Chondrocyte (in vitro differentiated cells): ENCODE data around the gene SLC25A21. TPM values are rescaled to one million over a fixed set of nuclear protein-coding genes. Genes with fewer than 3 reads are reported as not detected.

Experiments used
- DNase-seq: peaks from one replicate; pipeline ENCODE4 v3.0.0; 2021; ENCODE audit warnings: mixed read lengths, low spot score
- H3K27ac Mint-ChIP-seq: one replicate; pipeline ENCODE4 v1.8.0; 2021; ENCODE audit warnings: mild to moderate bottlenecking, moderate library complexity, mixed read lengths; ENCODE audit not compliant: unreplicated experiment
- H3K27me3 Mint-ChIP-seq: 2 replicates; pipeline ENCODE4 v1.8.0; 2021; ENCODE audit warnings: low read depth, mixed read lengths
- H3K36me3 Mint-ChIP-seq: 2 replicates; pipeline ENCODE4 v1.8.0; 2021; ENCODE audit warnings: low read depth, mixed read lengths
- H3K4me1 Mint-ChIP-seq: 2 replicates; pipeline ENCODE4 v1.8.0; 2021; ENCODE audit warnings: low read depth, mild to moderate bottlenecking, mixed read lengths
- H3K4me3 Mint-ChIP-seq: one replicate; pipeline ENCODE4 v1.8.0; 2021; ENCODE audit warnings: mild to moderate bottlenecking, moderate library complexity, mixed read lengths; ENCODE audit not compliant: unreplicated experiment
- H3K9me3 Mint-ChIP-seq: 2 replicates; pipeline ENCODE4 v1.8.0; 2021; ENCODE audit warnings: low read depth, mixed read lengths
- CTCF ChIP-seq: fragments of 200-600 bp; sonication (generic); IDR thresholded peaks from 2 replicates; pipeline ENCODE4 v1.5.0; 2021; ENCODE audit warnings: antibody characterized with exemption, mild to moderate bottlenecking, moderate library complexity
- total RNA-seq: library from RNA; stranded (reverse); gene quantifications from 3 replicates; pipeline ENCODE4 v1.2.1, GENCODE V29; 2021

Gene SLC25A21
- total RNA-seq, 1 donor from 2014 or later: 0.22 TPM

- Mint-ChIP-seq H3K4me1 (peaks cover 3% of the 10 kb centered on the region), H3K27ac (no peak overlapping the region), H3K4me3 (no peak overlapping the region), H3K9me3 (no peaks in the 10 kb centered on the region), H3K36me3 (no peaks in the 10 kb centered on the region), H3K27me3 (peaks cover 25% of the 10 kb centered on the region)
- no peak for DNase-seq
- TF ChIP-seq CTCF: no peak
Measured at GRCh38 chr14:36939265-36939664, 233.1 kb downstream of the SLC25A21 start.

- no peak overlapping the region for H3K4me3 Mint-ChIP-seq
- no peaks in the 10 kb centered on the region for H3K36me3 Mint-ChIP-seq
- H3K27me3 Mint-ChIP-seq: peaks cover 27% of the 10 kb centered on the region
- no peak for TF ChIP-seq CTCF
- no peak overlapping the region for H3K27ac Mint-ChIP-seq
- H3K9me3 Mint-ChIP-seq: no peaks in the 10 kb centered on the region
- no peaks in the 10 kb centered on the region for H3K4me1 Mint-ChIP-seq
- DNase-seq: no peak
Measured at GRCh38 chr14:36938678-36939077, 233.7 kb downstream of the SLC25A21 start.

- DNase-seq: no peak
- H3K9me3 Mint-ChIP-seq: no peaks in the 10 kb centered on the region
- no peak overlapping the region for H3K27ac Mint-ChIP-seq
- H3K4me3 Mint-ChIP-seq: no peak overlapping the region
- H3K27me3 Mint-ChIP-seq: peaks cover 32% of the 10 kb centered on the region
- no peak for TF ChIP-seq CTCF
- no peaks in the 10 kb centered on the region for H3K4me1 Mint-ChIP-seq
- no peaks in the 10 kb centered on the region for H3K36me3 Mint-ChIP-seq
Measured at GRCh38 chr14:36935976-36936678, 236.3 kb downstream of the SLC25A21 start.

- TF ChIP-seq CTCF: no peak
- Mint-ChIP-seq H3K4me1 (no peaks in the 10 kb centered on the region), H3K9me3 (no peaks in the 10 kb centered on the region), H3K36me3 (peaks cover 2% of the 10 kb centered on the region), H3K27me3 (peaks cover 37% of the 10 kb centered on the region), H3K4me3 (no peak overlapping the region), H3K27ac (no peak overlapping the region)
- no peak for DNase-seq
Measured at GRCh38 chr14:36934304-36934703, 238.1 kb downstream of the SLC25A21 start.

DNA sequence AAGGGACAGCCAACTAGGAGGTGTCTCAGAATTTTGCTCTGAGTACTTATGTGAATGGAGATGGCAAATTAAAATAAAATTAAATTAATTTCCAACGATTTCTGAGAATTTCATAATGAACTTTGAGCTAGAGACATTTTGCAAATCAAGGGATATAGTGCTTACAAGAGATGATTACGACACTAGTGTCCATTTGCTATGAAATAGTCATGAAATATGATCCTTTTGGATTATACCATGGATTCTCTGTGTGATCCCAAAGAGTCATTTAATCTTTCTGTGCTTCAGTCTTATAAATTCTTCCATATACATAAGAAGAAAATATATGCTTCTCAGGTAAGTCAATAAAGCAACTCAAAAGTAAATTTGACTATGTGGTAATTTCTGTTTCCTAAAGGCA is 240.6 kb downstream of the SLC25A21 start:
- H3K4me1 Mint-ChIP-seq: no peaks in the 10 kb centered on the region
- H3K27me3 Mint-ChIP-seq: peaks cover 33% of the 10 kb centered on the region
- TF ChIP-seq CTCF: no peak
- H3K27ac Mint-ChIP-seq: no peak overlapping the region
- DNase-seq: no peak
- H3K9me3 Mint-ChIP-seq: no peaks in the 10 kb centered on the region
- peaks cover 2% of the 10 kb centered on the region for H3K36me3 Mint-ChIP-seq
- no peak overlapping the region for H3K4me3 Mint-ChIP-seq
